ENCODE measurements around the gene H6PD. TPM values are rescaled to one million over a fixed set of nuclear protein-coding genes. Genes with fewer than 3 reads are reported as not detected.
A peak's percentile ranks its signal among the peaks of the same experiment; 100 is the strongest.

The H6PD gene
- total RNA-seq, 2 experiments from 2014 or later = 13.2 to 13.5 TPM

DNA sequence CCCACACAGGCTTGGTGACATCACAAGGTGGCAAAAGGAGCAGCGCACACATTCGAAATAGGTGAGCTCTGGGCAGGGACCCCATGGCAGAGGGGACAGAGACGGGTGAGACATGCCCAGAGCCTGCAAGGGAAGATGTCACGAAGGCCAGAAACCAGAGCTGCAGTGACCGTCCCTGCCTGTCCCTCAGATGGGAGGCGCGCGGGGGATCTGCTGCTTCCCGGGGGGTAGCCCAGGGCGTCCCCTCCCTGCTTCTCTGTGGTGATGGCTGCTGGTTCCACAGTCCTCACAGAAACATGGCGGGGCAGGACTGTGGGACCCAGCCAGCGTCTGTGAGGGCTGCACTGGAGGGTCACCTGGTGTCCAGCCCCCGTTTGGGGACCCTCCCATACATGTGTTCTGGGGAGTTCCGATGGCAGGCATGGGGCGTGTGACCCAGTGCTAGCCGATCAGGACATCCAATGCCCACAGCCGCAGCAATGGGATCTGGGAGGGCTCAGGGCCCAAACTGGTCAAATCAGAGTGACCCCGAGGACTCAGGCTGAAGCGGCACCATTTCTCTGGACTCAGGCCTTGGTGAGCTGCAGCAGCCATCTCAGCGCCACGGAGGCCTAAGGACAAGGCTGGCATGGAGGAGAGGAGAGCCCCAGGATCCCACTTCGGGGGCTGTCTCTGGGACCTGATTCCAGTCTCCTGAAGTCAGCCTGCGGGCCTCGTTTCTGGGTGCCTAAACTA, 37.5 kb downstream of the H6PD start:
- Mint-ChIP-seq H3K27me3 (peaks cover 6% of the 10 kb centered on the region), H3K4me1 (peaks cover 26% of the 10 kb centered on the region), H3K9me3 (ENCODE audit: low read depth) (no peaks in the 10 kb centered on the region), H3K36me3 (peaks cover 1% of the 10 kb centered on the region), H3K4me3 (no peak overlapping the region), H3K27ac (no peak overlapping the region)
- ATAC-seq (no peak), DNase-seq (no peak)
- CTCF ChIA-PET = interaction anchor here (1.2 to 2.4 kb wide), 5 partner anchors 17 to 219 kb away, joined by 3 to 12 read pairs (median 3); no protein-coding TSS in a partner anchor

DNA sequence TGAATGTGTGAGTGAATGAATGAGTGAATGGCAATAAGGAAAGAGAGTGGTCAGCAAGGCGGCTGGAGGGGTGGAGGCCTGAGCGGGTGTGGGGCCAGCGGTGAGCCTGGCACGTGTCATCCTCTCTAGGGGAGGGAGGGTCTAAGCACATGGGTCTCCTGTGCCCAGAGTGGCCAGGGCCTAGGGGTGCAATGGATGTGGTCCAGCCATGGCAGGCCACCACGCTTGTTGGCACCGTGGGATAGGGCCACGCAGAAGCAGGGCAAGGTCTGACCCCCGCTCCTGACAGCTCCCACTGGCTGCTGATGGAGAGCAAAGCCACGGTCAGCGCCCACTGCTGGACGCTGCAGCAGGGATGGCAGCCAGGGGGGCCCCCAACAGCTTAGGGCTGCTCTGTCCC, 38.6 kb downstream of the H6PD start:
- CTCF ChIA-PET = interaction anchor here (1.2 to 2.4 kb wide), 4 partner anchors 16 to 218 kb away, joined by 3 to 12 read pairs (median 4); no protein-coding TSS in a partner anchor
- ATAC-seq = no peak
- H3K4me3 Mint-ChIP-seq = no peak overlapping the region

DNA sequence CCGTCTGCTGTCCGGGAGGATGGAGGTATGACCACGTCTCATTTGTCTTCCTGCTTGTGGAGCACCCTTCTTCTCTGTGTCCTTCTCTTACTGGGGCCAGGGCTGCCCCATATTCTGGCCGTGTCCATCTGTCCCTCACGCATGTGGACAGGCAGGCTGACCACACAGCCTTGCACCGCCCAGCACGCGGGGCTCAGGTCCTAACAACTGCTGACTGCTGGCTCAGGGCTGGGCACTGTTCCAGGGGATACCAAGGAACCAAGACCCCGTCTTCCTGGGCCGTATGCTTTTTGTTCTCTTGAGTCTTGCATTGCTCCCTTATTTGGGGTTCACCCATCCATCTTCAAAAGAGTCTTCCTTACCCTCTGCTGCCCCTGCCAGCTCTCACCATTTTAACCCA, 40.6 kb downstream of the H6PD start:
- Mint-ChIP-seq H3K27ac (peak overlapping the region; percentile 78), H3K4me3 (peak overlapping the region; percentile 10)
- CTCF ChIA-PET = interaction anchor here (0.7 to 1.9 kb wide), 9 partner anchors 8 to 216 kb away, joined by 3 to 10 read pairs (median 6); partner anchors contain the start of gene H6PD

More for the DNA sequence above, 38.6 kb downstream of the H6PD start:
- H3K9me3 Mint-ChIP-seq (ENCODE audit: low read depth) = no peaks in the 10 kb centered on the region
- H3K27me3 Mint-ChIP-seq = peaks cover 6% of the 10 kb centered on the region
- no peak for DNase-seq
- H3K27ac Mint-ChIP-seq = no peak overlapping the region
- peaks cover 1% of the 10 kb centered on the region for H3K36me3 Mint-ChIP-seq
- H3K4me1 Mint-ChIP-seq = peaks cover 23% of the 10 kb centered on the region

DNA sequence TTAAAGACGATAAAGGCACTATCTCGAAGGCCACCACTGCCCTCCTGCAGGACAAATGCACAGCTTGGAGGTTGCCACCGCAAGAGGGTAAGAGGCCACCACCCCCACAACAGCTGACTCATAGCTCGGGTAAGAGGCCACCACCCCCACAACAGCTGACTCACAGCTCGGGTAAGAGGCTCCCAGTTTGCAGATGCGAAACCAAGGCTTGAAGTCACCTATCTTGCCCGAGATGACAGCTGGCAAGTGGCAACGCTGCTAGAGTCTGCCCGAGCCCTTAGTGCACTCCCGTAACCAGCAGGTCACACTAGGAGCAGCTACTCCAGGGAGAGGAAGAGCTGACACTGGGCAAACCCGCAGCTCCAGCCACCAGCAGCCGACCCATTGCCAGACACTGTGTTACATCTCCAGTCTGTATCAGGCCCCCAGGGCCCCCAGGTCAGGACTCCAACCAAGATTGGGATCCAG, 41.0 kb downstream of the H6PD start:
- Mint-ChIP-seq H3K4me3 (peak overlapping the region; percentile 10), H3K4me1 (peaks cover 41% of the 10 kb centered on the region), H3K27ac (peak overlapping the region; percentile 78), H3K9me3 (ENCODE audit: low read depth) (no peaks in the 10 kb centered on the region), H3K27me3 (peaks cover 8% of the 10 kb centered on the region), H3K36me3 (peaks cover 3% of the 10 kb centered on the region)
- DNase-seq (peak; percentile 93), ATAC-seq (peak; percentile 92)
- CTCF ChIA-PET = interaction anchor here (0.7 to 1.9 kb wide), 9 partner anchors 8 to 215 kb away, joined by 3 to 10 read pairs (median 6); partner anchors contain the start of gene H6PD

More for the DNA sequence above, 40.6 kb downstream of the H6PD start:
- Mint-ChIP-seq H3K4me1 (peaks cover 37% of the 10 kb centered on the region), H3K36me3 (peaks cover 3% of the 10 kb centered on the region), H3K27me3 (peaks cover 8% of the 10 kb centered on the region), H3K9me3 (ENCODE audit: low read depth) (no peaks in the 10 kb centered on the region)
- DNase-seq (no peak), ATAC-seq (no peak)

DNA sequence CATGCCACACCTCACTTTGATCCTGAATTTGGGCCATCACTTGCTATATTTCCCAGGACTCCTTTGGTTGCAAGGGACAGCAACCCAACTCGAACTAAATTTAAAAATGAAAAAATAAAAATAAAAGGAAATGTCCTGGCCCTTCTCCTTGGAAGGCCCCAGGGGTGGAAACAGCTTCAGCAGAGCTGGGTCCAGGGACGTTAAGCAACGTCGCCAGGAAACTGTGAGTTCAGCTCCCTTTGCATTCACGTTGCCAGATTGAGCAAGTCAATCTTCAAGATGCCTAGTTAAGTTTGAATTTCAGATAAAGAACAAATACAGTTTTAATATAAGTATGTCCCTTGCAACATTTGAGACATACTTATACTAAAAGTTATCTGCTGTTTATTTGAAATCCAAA, 43.5 kb downstream of the H6PD start:
- peaks cover 64% of the 10 kb centered on the region for H3K4me1 Mint-ChIP-seq
- ATAC-seq = no peak
- CTCF ChIA-PET = interaction anchor here (4.9 kb wide), 1 partner anchor 12 kb away, joined by 27 read pairs; no protein-coding TSS in a partner anchor
- H3K36me3 Mint-ChIP-seq = peaks cover 3% of the 10 kb centered on the region
- H3K27me3 Mint-ChIP-seq = peaks cover 8% of the 10 kb centered on the region
- DNase-seq = no peak
- no peak overlapping the region for H3K4me3 Mint-ChIP-seq
- H3K27ac Mint-ChIP-seq = no peak overlapping the region
- H3K9me3 Mint-ChIP-seq (ENCODE audit: low read depth) = no peaks in the 10 kb centered on the region

DNA sequence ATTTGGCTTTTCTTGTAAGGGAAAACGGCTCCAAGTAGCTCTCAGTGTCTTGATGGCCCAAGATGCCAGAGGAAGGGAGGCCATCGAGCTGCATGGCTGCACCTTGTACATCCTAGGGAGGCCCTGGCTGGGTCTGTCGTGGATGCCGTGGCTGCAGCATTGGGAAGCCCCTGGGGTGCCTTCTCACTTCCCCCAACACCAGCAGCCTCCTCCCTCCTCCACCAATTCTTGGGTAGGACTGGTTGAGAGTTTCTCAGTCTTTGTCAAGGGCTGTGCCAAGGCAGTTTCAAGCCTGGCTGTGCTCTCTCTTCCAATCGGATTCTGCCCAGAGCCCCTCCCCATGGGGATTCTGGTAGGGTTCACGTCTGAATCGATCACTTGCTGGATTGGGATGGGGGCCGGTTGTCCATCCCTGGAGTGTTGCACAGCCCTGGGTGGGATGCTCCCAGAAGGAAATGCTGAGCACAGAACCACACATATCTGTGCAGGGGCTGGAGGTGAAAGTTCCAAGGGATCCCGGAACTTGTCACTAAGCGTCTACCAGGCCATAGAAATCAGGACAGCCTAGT, 44.1 kb downstream of the H6PD start:
- Mint-ChIP-seq H3K4me3 (no peak overlapping the region), H3K4me1 (peaks cover 70% of the 10 kb centered on the region), H3K27me3 (peaks cover 8% of the 10 kb centered on the region), H3K9me3 (ENCODE audit: low read depth) (no peaks in the 10 kb centered on the region), H3K36me3 (peaks cover 3% of the 10 kb centered on the region), H3K27ac (peak overlapping the region; percentile 0)
- DNase-seq (no peak), ATAC-seq (no peak)
- CTCF ChIA-PET = interaction anchor here (1.0 to 4.9 kb wide), 2 partner anchors 11 to 212 kb away, joined by 3 to 27 read pairs; no protein-coding TSS in a partner anchor

DNA sequence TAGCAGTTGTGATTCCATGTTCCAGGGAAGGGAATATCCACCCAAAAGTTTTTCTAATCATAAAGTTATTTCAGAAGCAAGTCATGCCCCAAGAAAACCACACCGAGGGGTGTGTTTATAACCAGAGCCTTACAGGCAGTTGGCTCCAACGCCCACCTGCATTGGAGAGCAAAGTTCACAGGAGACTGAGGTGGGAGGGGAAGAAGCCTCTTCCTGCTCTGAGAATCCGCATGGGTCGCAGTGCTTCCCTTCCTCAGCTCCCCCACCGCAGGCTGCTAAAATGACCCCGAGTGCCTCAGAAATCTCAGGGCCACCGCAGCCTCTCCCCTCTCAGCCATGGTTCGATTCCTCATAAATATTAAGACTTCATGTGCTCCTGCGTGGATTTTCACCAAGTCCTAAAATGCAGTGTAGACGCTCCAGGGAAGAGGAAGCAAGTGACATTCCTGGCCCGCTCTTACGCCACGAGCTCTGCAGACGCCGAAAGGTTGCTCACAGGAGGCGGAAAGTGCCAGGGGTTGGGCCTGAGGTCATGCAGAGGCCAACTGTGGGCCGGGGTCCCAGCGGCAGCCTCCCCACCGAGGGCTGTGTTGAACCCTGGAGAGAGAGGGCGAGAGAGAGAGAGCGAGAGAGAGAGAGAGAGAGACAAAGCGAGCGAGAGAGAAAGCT, 44.7 kb downstream of the H6PD start:
- Mint-ChIP-seq H3K27me3 (peaks cover 8% of the 10 kb centered on the region), H3K27ac (peak overlapping the region; percentile 0), H3K4me3 (no peak overlapping the region), H3K36me3 (peaks cover 6% of the 10 kb centered on the region), H3K4me1 (peaks cover 76% of the 10 kb centered on the region), H3K9me3 (ENCODE audit: low read depth) (no peaks in the 10 kb centered on the region)
- DNase-seq (no peak), ATAC-seq (no peak)
- CTCF ChIA-PET = interaction anchor here (1.0 to 4.9 kb wide), 4 partner anchors 8 to 212 kb away, joined by 3 to 27 read pairs (median 3); partner anchors contain the start of gene SPSB1

DNA sequence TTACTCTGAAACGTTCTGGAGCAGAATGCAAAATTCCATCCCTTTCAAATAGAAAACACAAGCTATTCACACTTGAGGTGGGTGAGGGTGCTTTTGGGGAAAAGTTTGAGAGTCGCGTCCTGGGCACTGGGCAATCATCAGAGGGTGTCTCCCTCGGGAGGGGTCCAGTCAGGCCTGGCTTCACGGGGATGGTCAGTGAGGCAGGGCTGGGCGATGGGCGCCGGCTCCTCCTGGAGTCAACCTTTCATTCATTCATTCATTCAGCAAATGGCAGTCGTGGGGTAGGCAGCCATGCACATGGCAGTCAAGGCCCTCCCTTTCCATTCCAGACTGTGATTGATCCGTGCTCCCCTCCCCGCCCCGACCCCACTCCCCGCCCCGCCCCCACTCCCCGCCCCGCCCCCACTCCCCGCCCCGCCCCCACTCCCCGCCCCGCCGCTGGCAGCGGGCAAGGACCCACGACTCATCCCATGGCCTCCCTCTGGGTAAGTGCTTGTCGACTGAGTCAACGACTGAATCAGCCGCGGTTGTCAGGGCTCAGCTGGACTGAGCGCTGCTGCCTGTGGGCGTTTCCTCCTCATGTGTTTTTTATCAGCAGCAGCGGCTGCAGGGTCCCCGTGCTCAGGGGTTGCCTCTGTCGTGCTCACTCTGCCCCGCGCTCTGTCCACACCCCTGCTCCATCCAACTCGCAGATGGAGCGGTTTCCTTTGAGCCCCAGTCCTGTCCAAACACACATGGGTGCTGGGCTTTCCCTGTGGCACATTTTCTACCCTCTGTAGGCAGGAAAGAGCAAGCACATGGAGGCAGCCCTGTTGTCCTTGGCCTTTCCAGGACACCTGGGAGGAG, 45.7 kb downstream of the H6PD start:
- peak overlapping the region; percentile 75 for H3K27ac Mint-ChIP-seq
- CTCF ChIA-PET = interaction anchor here (1.1 to 4.9 kb wide), 3 partner anchors 8 to 12 kb away, joined by 3 to 27 read pairs (median 3); partner anchors contain the start of gene SPSB1
- H3K9me3 Mint-ChIP-seq (ENCODE audit: low read depth) = no peaks in the 10 kb centered on the region
- DNase-seq (peak; percentile 78), ATAC-seq (peak; percentile 50)
- peaks cover 77% of the 10 kb centered on the region for H3K4me1 Mint-ChIP-seq
- H3K36me3 Mint-ChIP-seq = peaks cover 7% of the 10 kb centered on the region
- H3K4me3 Mint-ChIP-seq = no peak overlapping the region
- peaks cover 4% of the 10 kb centered on the region for H3K27me3 Mint-ChIP-seq

DNA sequence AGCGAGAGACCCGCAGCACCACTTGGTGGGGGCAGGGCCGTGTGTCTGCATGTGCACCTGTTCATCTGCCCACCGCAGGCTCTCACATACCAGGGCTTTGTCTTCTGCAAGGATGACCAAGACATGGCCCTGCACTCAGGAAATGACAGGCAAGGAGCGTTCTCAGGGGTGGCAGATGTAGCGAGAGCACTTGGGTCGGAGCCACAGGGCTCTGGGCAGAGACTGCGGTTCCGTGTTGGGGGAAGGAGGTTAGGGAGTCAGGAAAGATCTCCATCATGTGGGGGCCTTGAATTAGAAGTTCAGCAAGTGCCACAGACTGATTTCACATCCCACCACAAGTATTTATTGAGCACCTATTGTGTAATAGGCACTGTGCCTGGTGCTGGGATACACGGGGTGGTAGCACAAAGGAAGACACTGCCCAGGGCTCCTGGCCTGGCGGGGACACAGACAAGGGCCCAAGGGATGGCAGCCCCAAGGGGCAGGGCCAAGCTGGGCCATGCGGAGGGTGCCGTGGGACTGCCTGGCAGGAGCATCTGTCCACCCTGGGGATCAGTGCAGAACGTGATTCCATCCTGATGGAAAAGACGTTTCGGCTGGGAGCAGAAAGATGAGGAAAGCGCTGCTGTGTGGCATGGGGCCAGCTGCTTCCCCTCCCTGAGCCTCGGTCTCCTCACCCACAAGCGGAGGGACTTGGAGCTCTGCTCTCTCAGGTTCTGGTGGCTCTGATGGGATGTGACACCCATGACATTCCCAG, 46.7 kb downstream of the H6PD start:
- Mint-ChIP-seq H3K36me3 (peaks cover 11% of the 10 kb centered on the region), H3K27ac (peak overlapping the region; percentile 9), H3K9me3 (ENCODE audit: low read depth) (peaks cover 1% of the 10 kb centered on the region), H3K4me3 (no peak overlapping the region), H3K27me3 (peaks cover 2% of the 10 kb centered on the region), H3K4me1 (peaks cover 72% of the 10 kb centered on the region)
- CTCF ChIA-PET = interaction anchor here (1.3 to 4.9 kb wide), 5 partner anchors 9 to 210 kb away, joined by 3 to 29 read pairs (median 5); no protein-coding TSS in a partner anchor
- no peak for ATAC-seq
- no peak for DNase-seq

DNA sequence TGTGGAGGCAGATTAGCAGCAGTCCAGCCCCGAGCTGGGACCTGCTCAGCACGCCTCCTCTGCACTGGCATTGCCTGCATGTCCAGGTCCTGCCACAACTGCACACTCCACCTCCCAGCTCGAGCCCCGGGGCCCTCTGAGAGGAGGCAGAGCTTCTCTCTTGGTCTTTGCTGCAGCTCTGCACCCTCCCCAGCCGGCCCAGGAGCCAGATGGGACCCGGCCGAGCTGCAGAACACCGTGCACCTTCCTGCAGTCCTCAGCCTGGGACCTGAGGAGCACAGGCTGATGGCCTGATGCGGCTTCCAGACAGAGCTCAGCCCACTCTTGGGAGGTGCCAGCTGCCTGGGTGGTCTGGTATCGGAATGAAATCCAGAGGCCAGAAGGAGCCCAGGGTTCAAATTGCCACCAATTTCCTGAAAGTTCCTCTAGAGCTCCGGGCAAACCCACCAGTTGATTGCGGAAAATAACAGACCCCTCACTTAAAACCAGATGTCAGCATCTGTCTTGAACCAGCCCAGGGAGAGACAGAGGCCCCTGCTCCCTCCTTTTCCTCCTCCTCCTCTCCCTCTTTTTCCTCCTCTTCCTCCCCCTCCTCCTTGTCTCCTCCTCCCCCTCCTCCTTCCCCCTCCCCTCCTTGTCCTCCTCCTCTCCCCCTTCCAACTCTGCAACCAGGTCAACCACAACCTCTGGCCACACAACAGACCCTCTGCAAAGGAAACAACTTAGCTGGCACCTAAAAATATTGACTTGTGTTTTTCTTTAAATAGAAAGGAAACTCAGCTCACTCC, 47.5 kb downstream of the H6PD start:
- Mint-ChIP-seq H3K9me3 (ENCODE audit: low read depth) (peaks cover 7% of the 10 kb centered on the region), H3K4me3 (no peak overlapping the region)

DNA sequence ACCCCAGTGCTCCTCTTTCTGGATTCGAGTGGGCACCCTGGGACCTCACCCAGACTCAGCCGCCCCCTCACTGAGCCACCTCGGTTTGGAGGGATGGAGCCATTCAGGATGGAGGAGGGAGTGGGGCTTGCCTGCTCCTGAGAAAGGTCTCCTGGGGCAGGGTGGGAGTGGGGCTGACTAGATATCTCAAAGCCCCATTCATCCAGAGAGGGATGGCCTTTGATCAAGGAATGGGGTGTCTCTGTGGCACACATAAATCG, 48.1 kb downstream of the H6PD start:
- H3K36me3 Mint-ChIP-seq = peaks cover 14% of the 10 kb centered on the region
- peaks cover 2% of the 10 kb centered on the region for H3K27me3 Mint-ChIP-seq
- DNase-seq (no peak), ATAC-seq (no peak)
- no peak overlapping the region for H3K4me3 Mint-ChIP-seq
- H3K9me3 Mint-ChIP-seq (ENCODE audit: low read depth) = peaks cover 7% of the 10 kb centered on the region
- peak overlapping the region; percentile 91 for H3K27ac Mint-ChIP-seq
- peaks cover 71% of the 10 kb centered on the region for H3K4me1 Mint-ChIP-seq
- CTCF ChIA-PET = interaction anchor here (1.3 to 4.9 kb wide), 5 partner anchors 9 to 208 kb away, joined by 4 to 29 read pairs (median 8); partner anchors contain the start of gene SPSB1

More for the DNA sequence above, 47.5 kb downstream of the H6PD start:
- peaks cover 71% of the 10 kb centered on the region for H3K4me1 Mint-ChIP-seq
- ATAC-seq (no peak), DNase-seq (no peak)
- H3K36me3 Mint-ChIP-seq = peaks cover 14% of the 10 kb centered on the region
- H3K27ac Mint-ChIP-seq = peak overlapping the region; percentile 91
- H3K27me3 Mint-ChIP-seq = peaks cover 2% of the 10 kb centered on the region
- CTCF ChIA-PET = interaction anchor here (1.3 to 4.9 kb wide), 6 partner anchors 10 to 209 kb away, joined by 3 to 29 read pairs (median 6); partner anchors contain the start of gene SPSB1

Measured in activated CD8-positive, alpha-beta memory T cell treated with anti-CD3 and anti-CD28 coated beads, Interleukin-2, amount 10 ng/mL, durations not matched to agents 7 days and 5 days (primary cell).